Adrenal gland (tissue), 5 donors: Measurements from ENCODE around the gene L2HGDH.

Experiments used
- POLR2A ChIP-seq, 2 donors: fragments of 450-650 bp; IDR thresholded peaks; one replicate each; pipeline ENCODE4 v1.6.1; 2017; ENCODE audit warnings: antibody characterized with exemption in 2 of 2, mild to moderate bottlenecking in 2 of 2, moderate library complexity in 1 of 2
- TF ChIP-seq, protein P1 (sequence below), 6 experiments: fragments of 450-650 bp in 4 of 6; fragments of 200-600 bp in 2 of 6; sonication (generic) in 1 of 6; IDR thresholded peaks; 1 replicate in 5 of 6; 2 replicates in 1 of 6; pipeline versions ENCODE4 v1.5.1 to v1.8.0; 2016 to 2021; ENCODE audit warnings: antibody characterized with exemption in 6 of 6, mild to moderate bottlenecking in 2 of 6, moderate library complexity in 1 of 6
- donor health status: DM: no; HTN: no; CAD: no.

DNA sequence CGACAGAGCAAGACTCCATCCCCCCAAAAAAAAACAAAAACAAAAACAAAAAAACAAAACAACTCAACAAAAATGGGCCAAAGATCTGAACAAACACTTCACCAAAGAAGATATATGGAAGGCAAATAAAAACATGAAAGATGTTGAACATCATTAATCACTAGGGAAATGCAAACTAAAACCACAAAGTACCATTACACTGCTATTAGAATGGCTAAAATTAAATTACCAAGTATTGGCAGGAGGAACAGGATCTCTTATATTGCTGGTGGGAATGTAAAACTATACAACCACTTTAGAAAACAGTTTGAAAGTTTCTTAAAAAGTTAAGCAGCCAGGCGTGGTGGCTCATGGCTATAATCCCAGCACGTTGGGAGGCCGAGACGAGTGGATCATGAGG lies 93.5 kb downstream of the L2HGDH start:
- TF ChIP-seq, protein P1, sequence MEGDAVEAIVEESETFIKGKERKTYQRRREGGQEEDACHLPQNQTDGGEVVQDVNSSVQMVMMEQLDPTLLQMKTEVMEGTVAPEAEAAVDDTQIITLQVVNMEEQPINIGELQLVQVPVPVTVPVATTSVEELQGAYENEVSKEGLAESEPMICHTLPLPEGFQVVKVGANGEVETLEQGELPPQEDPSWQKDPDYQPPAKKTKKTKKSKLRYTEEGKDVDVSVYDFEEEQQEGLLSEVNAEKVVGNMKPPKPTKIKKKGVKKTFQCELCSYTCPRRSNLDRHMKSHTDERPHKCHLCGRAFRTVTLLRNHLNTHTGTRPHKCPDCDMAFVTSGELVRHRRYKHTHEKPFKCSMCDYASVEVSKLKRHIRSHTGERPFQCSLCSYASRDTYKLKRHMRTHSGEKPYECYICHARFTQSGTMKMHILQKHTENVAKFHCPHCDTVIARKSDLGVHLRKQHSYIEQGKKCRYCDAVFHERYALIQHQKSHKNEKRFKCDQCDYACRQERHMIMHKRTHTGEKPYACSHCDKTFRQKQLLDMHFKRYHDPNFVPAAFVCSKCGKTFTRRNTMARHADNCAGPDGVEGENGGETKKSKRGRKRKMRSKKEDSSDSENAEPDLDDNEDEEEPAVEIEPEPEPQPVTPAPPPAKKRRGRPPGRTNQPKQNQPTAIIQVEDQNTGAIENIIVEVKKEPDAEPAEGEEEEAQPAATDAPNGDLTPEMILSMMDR (IDR thresholded peaks at IDR 0.05): no peak
- no peak for TF ChIP-seq POLR2A (IDR thresholded peaks at IDR 0.05)
